Measurements from ENCODE around the gene ZEB1.

ZEB1 gene

DNA sequence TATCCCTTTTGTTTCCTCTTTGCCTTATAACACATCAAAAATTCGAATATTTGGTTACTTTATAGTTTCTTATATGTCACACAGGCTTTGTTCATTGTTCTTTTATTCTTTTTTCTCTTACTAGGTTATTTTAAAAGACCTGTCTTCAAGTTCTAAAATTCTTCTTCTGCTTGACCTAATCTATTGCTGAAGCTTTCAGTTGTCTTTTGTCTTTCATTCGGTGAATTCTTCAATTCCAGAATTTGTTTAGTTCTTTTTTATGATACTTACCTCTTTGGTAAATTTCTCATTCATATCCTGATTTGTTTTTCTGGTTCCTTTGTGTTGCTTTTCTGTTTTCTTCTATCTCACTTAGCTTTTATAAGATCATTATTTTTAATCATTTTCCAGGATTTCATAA is 188.4 kb downstream of the ZEB1 start:
- TF ChIP-seq, protein P1, sequence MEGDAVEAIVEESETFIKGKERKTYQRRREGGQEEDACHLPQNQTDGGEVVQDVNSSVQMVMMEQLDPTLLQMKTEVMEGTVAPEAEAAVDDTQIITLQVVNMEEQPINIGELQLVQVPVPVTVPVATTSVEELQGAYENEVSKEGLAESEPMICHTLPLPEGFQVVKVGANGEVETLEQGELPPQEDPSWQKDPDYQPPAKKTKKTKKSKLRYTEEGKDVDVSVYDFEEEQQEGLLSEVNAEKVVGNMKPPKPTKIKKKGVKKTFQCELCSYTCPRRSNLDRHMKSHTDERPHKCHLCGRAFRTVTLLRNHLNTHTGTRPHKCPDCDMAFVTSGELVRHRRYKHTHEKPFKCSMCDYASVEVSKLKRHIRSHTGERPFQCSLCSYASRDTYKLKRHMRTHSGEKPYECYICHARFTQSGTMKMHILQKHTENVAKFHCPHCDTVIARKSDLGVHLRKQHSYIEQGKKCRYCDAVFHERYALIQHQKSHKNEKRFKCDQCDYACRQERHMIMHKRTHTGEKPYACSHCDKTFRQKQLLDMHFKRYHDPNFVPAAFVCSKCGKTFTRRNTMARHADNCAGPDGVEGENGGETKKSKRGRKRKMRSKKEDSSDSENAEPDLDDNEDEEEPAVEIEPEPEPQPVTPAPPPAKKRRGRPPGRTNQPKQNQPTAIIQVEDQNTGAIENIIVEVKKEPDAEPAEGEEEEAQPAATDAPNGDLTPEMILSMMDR (IDR thresholded peaks at IDR 0.05): no peak

- TF ChIP-seq, protein P1 (IDR thresholded peaks at IDR 0.05): no peak
Measured at GRCh38 chr10:31508234-31508633, 189.2 kb downstream of the ZEB1 start.

GRCh38 chr10:31508882-31509281 is 189.9 kb downstream of the ZEB1 start:
- TF ChIP-seq, protein P1 (IDR thresholded peaks at IDR 0.05): no peak

- TF ChIP-seq, protein P1 (IDR thresholded peaks at IDR 0.05): no peak
Measured at GRCh38 chr10:31509989-31510388, 191.0 kb downstream of the ZEB1 start.

GRCh38 chr10:31515116-31515515 is 196.1 kb downstream of the ZEB1 start:
- TF ChIP-seq, protein P1 (IDR thresholded peaks at IDR 0.05): no peak

GRCh38 chr10:31515819-31516402 is 196.9 kb downstream of the ZEB1 start:
- TF ChIP-seq, protein P1 (IDR thresholded peaks at IDR 0.05): no peak

- TF ChIP-seq, protein P1 (IDR thresholded peaks at IDR 0.05): no peak
Measured at GRCh38 chr10:31520986-31521831, 202.2 kb downstream of the ZEB1 start.

Measured in LNCAP (cell line).